Gastrocnemius medialis (tissue), 4 donors: ENCODE measurements around the gene KMT5B.

ENCODE experiments used
- CTCF ChIP-seq, 5 experiments: fragments of 450-650 bp in 3 of 5; fragments of 200-600 bp in 2 of 5; sonication (generic) in 2 of 5; IDR thresholded peaks in 4 of 5; conservative IDR thresholded peaks in 1 of 5; 1 replicate in 4 of 5; 2 replicates in 1 of 5; pipeline ENCODE4 v1.5.1; 2016 to 2019; ENCODE audit warnings: antibody characterized with exemption in 5 of 5, mild to moderate bottlenecking in 3 of 5, moderate library complexity in 3 of 5
- POLR2A ChIP-seq, 2 donors: fragments of 450-650 bp; IDR thresholded peaks; one replicate each; pipeline ENCODE4 v1.6.1; 2017; ENCODE audit warnings: antibody characterized with exemption in 2 of 2, mild to moderate bottlenecking in 2 of 2, moderate library complexity in 2 of 2

GRCh38 chr11:68181719-68182451 lies 31.2 kb downstream of the KMT5B start:
- TF ChIP-seq CTCF (IDR thresholded peaks at IDR 0.05 in 4 of 5, conservative IDR thresholded peaks at IDR 0.05 in 1 of 5): no peak
- no peak for TF ChIP-seq POLR2A (IDR thresholded peaks at IDR 0.05)
